ENCODE measurements around the gene ADM.
"Not testable (repeated sequence)": the region's sequence is repeated elsewhere in the genome, so short reads cannot be mapped to it uniquely, and the experiment has no call there.

The ADM gene

GRCh38 chr11:10304495-10305261 is at the start of gene ADM:
Gene ADM (plus strand): TSS chr11:10305073. CDS start chr11:10305701, 628 bp downstream.
- DNase-seq = peak; percentile 90 to 94

GRCh38 chr11:10255388-10256125 is 49.3 kb upstream of the ADM start:
- no peak for DNase-seq

GRCh38 chr11:10257478-10257877 is 47.4 kb upstream of the ADM start:
- DNase-seq = peak in 1 of 2 experiments; percentile 25

- no peak for DNase-seq
Observed at GRCh38 chr11:10261821-10262220, 43.1 kb upstream of the ADM start.

- no peak for DNase-seq
Observed at GRCh38 chr11:10263929-10264328, 40.9 kb upstream of the ADM start.

GRCh38 chr11:10264716-10265115 is 40.2 kb upstream of the ADM start:
- not testable (repeated sequence) for DNase-seq

GRCh38 chr11:10265936-10266335 is 38.9 kb upstream of the ADM start:
- DNase-seq = no peak

GRCh38 chr11:10267821-10268220 is 37.1 kb upstream of the ADM start:
- DNase-seq = no peak

- DNase-seq = no peak
Observed at GRCh38 chr11:10268746-10269488, 36.0 kb upstream of the ADM start.

- no peak for DNase-seq
Observed at GRCh38 chr11:10272132-10272531, 32.7 kb upstream of the ADM start.

- no peak for DNase-seq
Observed at GRCh38 chr11:10273738-10274137, 31.1 kb upstream of the ADM start.

- DNase-seq = peak in 1 of 2 experiments; percentile 26
Observed at GRCh38 chr11:10274726-10275125, 30.1 kb upstream of the ADM start.

GRCh38 chr11:10275714-10276113 is 29.2 kb upstream of the ADM start:
- no peak for DNase-seq

GRCh38 chr11:10282117-10282516 is 22.8 kb upstream of the ADM start:
- no peak for DNase-seq

- no peak for DNase-seq
Observed at GRCh38 chr11:10283991-10284390, 20.9 kb upstream of the ADM start.

GRCh38 chr11:10285148-10285802 is 19.6 kb upstream of the ADM start:
- DNase-seq = peak; percentile 19 to 39

- no peak for DNase-seq
Observed at GRCh38 chr11:10287140-10287539, 17.7 kb upstream of the ADM start.

GRCh38 chr11:10287766-10288715 is 16.8 kb upstream of the ADM start:
- no peak for DNase-seq

- no peak for DNase-seq
Observed at GRCh38 chr11:10288881-10289764, 15.8 kb upstream of the ADM start.

- DNase-seq = no peak
Observed at GRCh38 chr11:10289765-10290380, 15.0 kb upstream of the ADM start.

Measured in NCI-H526 (cell line).